Lung (tissue), 12 donors: Measurements from ENCODE around the gene BEND3. TPM values are rescaled to one million over a fixed set of nuclear protein-coding genes. Genes with fewer than 3 reads are reported as not detected.
A peak's percentile ranks its signal among the peaks of the same experiment; 100 is the strongest.

Experiments used
- ATAC-seq: fragments of 200-7000 bp; cut with Tn5 transposase; one replicate; pipeline ENCODE4 v1.9.1; 2020; ENCODE audit warnings: moderate number of reproducible peaks; ENCODE audit not compliant: insufficient read depth, low FRiP score
- DNase-seq, 3 donors: peaks; one replicate each; pipeline ENCODE4 v3.0.0-alpha.2; 2013 to 2017
- H3K27ac ChIP-seq, 2 donors: one replicate each; pipeline ENCODE4 v1.5.1; 2013; ENCODE audit warnings: mild to moderate bottlenecking in 2 of 2, moderate library complexity in 2 of 2, control low read depth in 1 of 2, inconsistent platforms in 1 of 2, low read depth in 1 of 2, low read length in 1 of 2
- H3K27me3 ChIP-seq, 3 donors: one replicate each; pipeline ENCODE4 v1.5.1; 2013; ENCODE audit warnings: low read length in 2 of 3; ENCODE audit not compliant: control insufficient read depth in 3 of 3, insufficient read depth in 3 of 3
- H3K36me3 ChIP-seq, 4 donors: one replicate each; pipeline ENCODE4 v1.5.1; 2013; ENCODE audit warnings: low read length in 4 of 4, mild to moderate bottlenecking in 1 of 4, moderate library complexity in 1 of 4; ENCODE audit not compliant: control insufficient read depth in 4 of 4, insufficient read depth in 4 of 4
- H3K4me1 ChIP-seq, 5 donors: one replicate each; pipeline ENCODE4 v1.5.1; 2013; ENCODE audit warnings: low read length in 5 of 5, mild to moderate bottlenecking in 2 of 5, moderate library complexity in 1 of 5; ENCODE audit not compliant: control insufficient read depth in 5 of 5, insufficient read depth in 5 of 5
- H3K4me3 ChIP-seq: one replicate; pipeline ENCODE4 v1.5.1; 2013; ENCODE audit warnings: mild to moderate bottlenecking, control low read depth, moderate library complexity
- H3K9ac ChIP-seq, 2 donors: one replicate each; pipeline ENCODE4 v1.5.1; 2013; ENCODE audit warnings: low read length in 2 of 2, control low read depth in 1 of 2; ENCODE audit not compliant: insufficient read depth in 1 of 2
- H3K9me3 ChIP-seq, 4 donors: one replicate each; pipeline ENCODE4 v1.5.1; 2013; ENCODE audit warnings: low read length in 3 of 4, mild to moderate bottlenecking in 1 of 4, moderate library complexity in 1 of 4; ENCODE audit not compliant: control insufficient read depth in 4 of 4, insufficient read depth in 3 of 4
- CTCF ChIP-seq: IDR thresholded peaks from 2 replicates; pipeline ENCODE4 v1.5.1; 2012; ENCODE audit warnings: mild to moderate bottlenecking; ENCODE audit errors: control extremely low read depth, extremely low read depth
- WGBS, 2 donors: extraction: QIAGEN DNeasy Blood & Tissue Kit; methylation state at CpG; one replicate each; pipeline ENCODE4 v1.1.7; 2013; 5-methylcytosine and 5-hydroxymethylcytosine counted together
- polyA plus RNA-seq, 2 donors: library from polyadenylated mRNA; stranded (reverse); fragments of 200-250 nt; gene quantifications; one replicate each; pipeline ENCODE4 v1.2.1, GENCODE V29; 2013
- total RNA-seq, 2 donors: library from RNA; depleted of rRNA in 1 of 2; stranded (reverse); fragments of >200 nt in 1 of 2; gene quantifications; one replicate each; pipeline ENCODE4 v1.2.1, GENCODE V29; 2014 to 2021
- donor health status: control.
- donor health status: control.
- donor health status: Bipolar disorder and iron deficiency.
- donor health status: healthy.
- donor health status: DM: yes; HTN: yes; CAD: no.

Gene BEND3
- total and polyA plus RNA-seq, 4 donors = 1.2 to 4.4 (median 2.5) TPM

GRCh38 chr6:107115695-107116327, 496 bp upstream of the BEND3 start:
- H3K36me3 ChIP-seq = no peaks in the 10 kb centered on the region
- no peaks in the 10 kb centered on the region for H3K9me3 ChIP-seq
- DNase-seq (peak; percentile 66 to 78 (median 74)), ATAC-seq (peak; percentile 14)
- peaks cover 0 to 18% (median 0%) of the 10 kb centered on the region in 5 donors for H3K4me1 ChIP-seq
- H3K27me3 ChIP-seq = peaks cover 0 to 5% (median 3%) of the 10 kb centered on the region in 3 donors
- peak overlapping the region in 1 of 2 donors; percentile 83 for H3K27ac ChIP-seq
- H3K4me3 ChIP-seq = peak overlapping the region; percentile 77
- TF ChIP-seq CTCF = no peak
- H3K9ac ChIP-seq = peak overlapping the region in 1 of 2 donors; percentile 34
- 0% methylated on average over 45 of the region's 45 CpGs for WGBS, 2 donors

GRCh38 chr6:107114213-107114925, 946 bp downstream of the BEND3 start:
- WGBS, 2 donors = 0 to 1% methylated on average over 33 to 116 of the region's 116 CpGs

GRCh38 chr6:107110200-107110599, 5.1 kb downstream of the BEND3 start:
- Histone ChIP-seq H3K27ac (no peak overlapping the region), H3K9ac (no peak overlapping the region), H3K36me3 (no peaks in the 10 kb centered on the region), H3K4me3 (no peak overlapping the region), H3K27me3 (no peaks in the 10 kb centered on the region), H3K9me3 (no peaks in the 10 kb centered on the region), H3K4me1 (peaks cover 0 to 9% (median 3%) of the 10 kb centered on the region in 5 donors)
- 32 to 48% methylated on average over 1 of the region's 1 CpG for WGBS, 2 donors
- peak in 2 of 3 donors; percentile 18 to 29 for DNase-seq
- no peak for TF ChIP-seq CTCF
- ATAC-seq = no peak

More at GRCh38 chr6:107114213-107114925, 946 bp downstream of the BEND3 start:
- H3K27me3 ChIP-seq = peaks cover 0 to 5% (median 3%) of the 10 kb centered on the region in 3 donors
- H3K27ac ChIP-seq = peak overlapping the region; percentile 53 to 68
- H3K9ac ChIP-seq = peak overlapping the region in 1 of 2 donors; percentile 20
- peaks cover 0 to 18% (median 3%) of the 10 kb centered on the region in 5 donors for H3K4me1 ChIP-seq
- peak; percentile 88 to 94 (median 89) for DNase-seq
- H3K4me3 ChIP-seq = peak overlapping the region; percentile 60
- peak; percentile 96 for ATAC-seq
- H3K36me3 ChIP-seq = no peaks in the 10 kb centered on the region
- peak; percentile 42 for TF ChIP-seq CTCF
- H3K9me3 ChIP-seq = no peaks in the 10 kb centered on the region
